Left forelimb (tissue), 1 donor: ENCODE measurements around the gene PPP2CA.
"Not testable (repeated sequence)": the region's sequence is repeated elsewhere in the genome, so short reads cannot be mapped to it uniquely, and the experiment has no call there.

Experiments used
- DNase-seq: peaks from one replicate; pipeline ENCODE4 v3.0.0-alpha.2; 2018; ENCODE audit warnings: low spot score

PPP2CA gene

GRCh38 chr5:134245101-134245604 lies 19.3 kb upstream of the PPP2CA start:
- peak; percentile 66 for DNase-seq

GRCh38 chr5:134242146-134242545 lies 16.3 kb upstream of the PPP2CA start:
- DNase-seq: no peak

GRCh38 chr5:134240421-134240962 lies 14.6 kb upstream of the PPP2CA start:
- DNase-seq: no peak

- no peak for DNase-seq
Measured at GRCh38 chr5:134236820-134237219, 10.9 kb upstream of the PPP2CA start.

- no peak for DNase-seq
Measured at GRCh38 chr5:134236318-134236717, 10.4 kb upstream of the PPP2CA start.

- no peak for DNase-seq
Measured at GRCh38 chr5:134228624-134229023, 2.8 kb upstream of the PPP2CA start.

GRCh38 chr5:134227776-134228175 lies 1.9 kb upstream of the PPP2CA start:
- no peak for DNase-seq

- DNase-seq: no peak
Measured at GRCh38 chr5:134227259-134227658, 1.4 kb upstream of the PPP2CA start.

GRCh38 chr5:134226441-134227192 lies 744 bp upstream of the PPP2CA start:
- DNase-seq: no peak

- DNase-seq: peak; percentile 80
Measured at GRCh38 chr5:134224888-134225779, 739 bp downstream of the PPP2CA start.

- no peak for DNase-seq
Measured at GRCh38 chr5:134223406-134224248, 2.2 kb downstream of the PPP2CA start.

- not testable (repeated sequence) for DNase-seq
Measured at GRCh38 chr5:134221690-134222089, 4.2 kb downstream of the PPP2CA start.

GRCh38 chr5:134215757-134216156 lies 10.1 kb downstream of the PPP2CA start:
- no peak for DNase-seq

- DNase-seq: not testable (repeated sequence)
Measured at GRCh38 chr5:134211263-134212031, 14.4 kb downstream of the PPP2CA start.

- no peak for DNase-seq
Measured at GRCh38 chr5:134209477-134210245, 16.2 kb downstream of the PPP2CA start.

GRCh38 chr5:134207696-134208095 lies 18.2 kb downstream of the PPP2CA start:
- no peak for DNase-seq

- no peak for DNase-seq
Measured at GRCh38 chr5:134206627-134207160, 19.2 kb downstream of the PPP2CA start.

GRCh38 chr5:134204575-134204974 lies 21.3 kb downstream of the PPP2CA start:
- DNase-seq: no peak

- DNase-seq: no peak
Measured at GRCh38 chr5:134203630-134204029, 22.2 kb downstream of the PPP2CA start.

- no peak for DNase-seq
Measured at GRCh38 chr5:134195666-134196065, 30.2 kb downstream of the PPP2CA start.
